ENCODE data around the gene CD7.

CD7 gene

GRCh38 chr17:82300707-82301270 lies 16.6 kb downstream of the CD7 start:
- no peak overlapping the region for H3K27ac ChIP-seq (ENCODE audit: low read depth, low read length, severe bottlenecking)
- 55 to 64% methylated on average over 20 to 21 of the region's 21 CpGs for WGBS, 2 experiments (ENCODE audit: insufficient coverage in 2 of 2)
- no peaks in the 10 kb centered on the region for H3K36me3 ChIP-seq (ENCODE audit: control insufficient read depth, insufficient read depth, low read length)
- peaks cover 16% of the 10 kb centered on the region for H3K4me1 ChIP-seq (ENCODE audit: control insufficient read depth, insufficient read depth, low read length, poor library complexity, severe bottlenecking)
- H3K4me3 ChIP-seq (ENCODE audit: extremely low read depth, insufficient read depth, low read length, poor library complexity, severe bottlenecking) = no peak overlapping the region
- H3K9me3 ChIP-seq (ENCODE audit: control insufficient read depth, low read length) = no peaks in the 10 kb centered on the region

- Histone ChIP-seq H3K4me1 (ENCODE audit: control insufficient read depth, insufficient read depth, low read length, poor library complexity, severe bottlenecking) (peaks cover 16% of the 10 kb centered on the region), H3K27ac (ENCODE audit: low read depth, low read length, severe bottlenecking) (no peak overlapping the region), H3K36me3 (ENCODE audit: control insufficient read depth, insufficient read depth, low read length) (no peaks in the 10 kb centered on the region), H3K4me3 (ENCODE audit: extremely low read depth, insufficient read depth, low read length, poor library complexity, severe bottlenecking) (no peak overlapping the region), H3K9me3 (ENCODE audit: control insufficient read depth, low read length) (no peaks in the 10 kb centered on the region)
- WGBS, 2 experiments (ENCODE audit: insufficient coverage in 2 of 2) = 91 to 99% methylated on average over 7 to 12 of the region's 13 CpGs
Observed at GRCh38 chr17:82300228-82300627, 17.2 kb downstream of the CD7 start.

DNA sequence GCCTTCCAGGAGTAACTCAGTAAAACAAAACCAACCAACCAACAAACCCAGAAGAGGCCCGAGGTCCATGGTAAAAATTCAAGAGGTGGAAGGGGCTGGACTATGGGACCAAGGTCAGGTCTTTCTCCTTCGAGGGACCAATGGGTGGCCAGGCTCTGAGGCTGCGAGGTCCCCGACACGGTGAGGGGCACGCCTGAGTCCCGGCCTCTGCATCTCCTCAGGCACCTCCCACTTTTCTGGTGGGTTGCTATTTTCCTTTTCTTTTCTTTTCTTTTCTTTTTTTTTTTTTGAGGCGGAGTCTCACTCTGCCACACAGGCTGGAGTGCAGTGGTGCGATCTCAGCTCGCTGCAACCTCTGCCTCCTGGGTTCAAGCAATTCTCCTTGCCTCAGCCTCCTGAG lies 18.0 kb downstream of the CD7 start:
- Histone ChIP-seq H3K36me3 (ENCODE audit: control insufficient read depth, insufficient read depth, low read length) (no peaks in the 10 kb centered on the region), H3K9me3 (ENCODE audit: control insufficient read depth, low read length) (no peaks in the 10 kb centered on the region), H3K27ac (ENCODE audit: low read depth, low read length, severe bottlenecking) (no peak overlapping the region), H3K4me1 (ENCODE audit: control insufficient read depth, insufficient read depth, low read length, poor library complexity, severe bottlenecking) (peaks cover 12% of the 10 kb centered on the region), H3K4me3 (ENCODE audit: extremely low read depth, insufficient read depth, low read length, poor library complexity, severe bottlenecking) (no peak overlapping the region)
- WGBS, 2 experiments (ENCODE audit: insufficient coverage in 2 of 2) = 82 to 90% methylated on average over 8 to 9 of the region's 10 CpGs

DNA sequence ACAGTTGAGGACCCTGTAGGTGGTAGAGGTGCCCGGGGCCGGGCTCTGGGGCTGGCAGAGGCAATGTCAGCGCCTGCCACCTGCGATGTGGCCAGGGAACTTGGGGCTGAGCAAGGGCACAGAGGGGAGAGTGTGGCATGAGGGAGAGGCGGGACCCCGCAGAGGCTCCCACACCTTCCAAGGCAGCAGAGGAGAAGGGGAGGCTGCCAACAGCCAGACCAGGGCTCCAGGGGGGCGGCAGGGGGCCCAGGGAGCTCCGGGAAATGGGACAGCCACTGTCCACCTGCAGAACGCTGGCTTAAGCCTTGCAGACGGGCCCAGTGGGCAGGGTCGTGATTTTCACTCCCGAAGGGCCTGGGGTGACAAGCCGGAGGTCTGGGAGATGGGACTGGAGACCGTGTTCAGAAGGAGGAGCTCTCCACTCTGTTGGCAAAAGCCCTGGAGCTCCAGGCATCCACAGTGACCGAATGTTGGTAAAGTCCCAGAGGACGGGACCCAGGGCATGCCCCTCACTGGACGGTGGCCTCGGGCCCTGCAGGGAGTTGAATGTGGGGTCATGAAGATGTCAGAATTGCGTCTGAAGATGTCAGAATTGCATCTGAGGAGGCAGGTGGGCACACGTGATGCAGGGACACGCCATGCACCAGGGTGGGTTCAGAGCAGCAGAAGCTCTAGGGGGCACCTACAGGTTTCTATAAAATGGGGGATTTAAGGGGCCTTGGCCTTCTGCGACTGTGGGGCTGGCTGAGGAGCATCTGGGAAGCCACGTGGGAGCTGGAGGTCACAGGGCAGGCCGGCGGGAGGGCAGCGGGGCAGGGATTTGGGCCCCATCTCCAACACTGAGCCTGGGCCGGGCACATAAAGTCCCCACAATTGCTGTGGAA lies 18.6 kb downstream of the CD7 start:
- WGBS, 2 experiments (ENCODE audit: insufficient coverage in 2 of 2) = 89 to 93% methylated on average over 24 to 27 of the region's 27 CpGs
- Histone ChIP-seq H3K9me3 (ENCODE audit: control insufficient read depth, low read length) (no peaks in the 10 kb centered on the region), H3K27ac (ENCODE audit: low read depth, low read length, severe bottlenecking) (no peak overlapping the region), H3K36me3 (ENCODE audit: control insufficient read depth, insufficient read depth, low read length) (peaks cover 2% of the 10 kb centered on the region), H3K4me1 (ENCODE audit: control insufficient read depth, insufficient read depth, low read length, poor library complexity, severe bottlenecking) (peaks cover 12% of the 10 kb centered on the region), H3K4me3 (ENCODE audit: extremely low read depth, insufficient read depth, low read length, poor library complexity, severe bottlenecking) (no peak overlapping the region)

- Histone ChIP-seq H3K9me3 (ENCODE audit: control insufficient read depth, low read length) (no peaks in the 10 kb centered on the region), H3K4me1 (ENCODE audit: control insufficient read depth, insufficient read depth, low read length, poor library complexity, severe bottlenecking) (peaks cover 8% of the 10 kb centered on the region), H3K36me3 (ENCODE audit: control insufficient read depth, insufficient read depth, low read length) (peaks cover 2% of the 10 kb centered on the region), H3K27ac (ENCODE audit: low read depth, low read length, severe bottlenecking) (no peak overlapping the region), H3K4me3 (ENCODE audit: extremely low read depth, insufficient read depth, low read length, poor library complexity, severe bottlenecking) (no peak overlapping the region)
- WGBS, 2 experiments (ENCODE audit: insufficient coverage in 2 of 2) = 71 to 79% methylated on average over 33 to 34 of the region's 36 CpGs
Observed at GRCh38 chr17:82297714-82298537, 19.5 kb downstream of the CD7 start.

DNA sequence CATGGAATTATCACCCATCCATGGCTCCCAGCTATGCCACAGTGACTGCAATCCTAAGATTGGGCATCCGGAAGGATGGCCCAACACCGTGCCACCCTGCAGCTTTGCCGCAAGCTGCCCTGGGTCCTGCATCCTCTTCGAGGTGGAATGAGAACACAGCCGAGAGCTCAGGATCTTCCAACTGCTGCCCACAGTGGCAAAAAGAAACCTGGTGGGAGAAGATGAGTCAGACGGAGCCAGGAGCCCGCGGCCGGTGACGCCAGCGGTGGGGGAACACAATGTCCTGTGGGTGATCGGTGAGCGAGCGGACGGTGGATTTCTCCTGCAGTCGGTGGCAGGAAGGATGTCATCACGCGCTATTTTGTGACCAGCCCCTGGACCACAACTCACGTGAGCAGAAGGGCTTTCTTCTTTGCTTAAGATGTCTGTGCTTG lies 20.1 kb downstream of the CD7 start:
- Histone ChIP-seq H3K9me3 (ENCODE audit: control insufficient read depth, low read length) (no peaks in the 10 kb centered on the region), H3K4me1 (ENCODE audit: control insufficient read depth, insufficient read depth, low read length, poor library complexity, severe bottlenecking) (peaks cover 8% of the 10 kb centered on the region), H3K4me3 (ENCODE audit: extremely low read depth, insufficient read depth, low read length, poor library complexity, severe bottlenecking) (no peak overlapping the region), H3K27ac (ENCODE audit: low read depth, low read length, severe bottlenecking) (no peak overlapping the region), H3K36me3 (ENCODE audit: control insufficient read depth, insufficient read depth, low read length) (peaks cover 2% of the 10 kb centered on the region)
- WGBS, 2 experiments (ENCODE audit: insufficient coverage in 2 of 2) = 76 to 86% methylated on average over 18 to 19 of the region's 19 CpGs

DNA sequence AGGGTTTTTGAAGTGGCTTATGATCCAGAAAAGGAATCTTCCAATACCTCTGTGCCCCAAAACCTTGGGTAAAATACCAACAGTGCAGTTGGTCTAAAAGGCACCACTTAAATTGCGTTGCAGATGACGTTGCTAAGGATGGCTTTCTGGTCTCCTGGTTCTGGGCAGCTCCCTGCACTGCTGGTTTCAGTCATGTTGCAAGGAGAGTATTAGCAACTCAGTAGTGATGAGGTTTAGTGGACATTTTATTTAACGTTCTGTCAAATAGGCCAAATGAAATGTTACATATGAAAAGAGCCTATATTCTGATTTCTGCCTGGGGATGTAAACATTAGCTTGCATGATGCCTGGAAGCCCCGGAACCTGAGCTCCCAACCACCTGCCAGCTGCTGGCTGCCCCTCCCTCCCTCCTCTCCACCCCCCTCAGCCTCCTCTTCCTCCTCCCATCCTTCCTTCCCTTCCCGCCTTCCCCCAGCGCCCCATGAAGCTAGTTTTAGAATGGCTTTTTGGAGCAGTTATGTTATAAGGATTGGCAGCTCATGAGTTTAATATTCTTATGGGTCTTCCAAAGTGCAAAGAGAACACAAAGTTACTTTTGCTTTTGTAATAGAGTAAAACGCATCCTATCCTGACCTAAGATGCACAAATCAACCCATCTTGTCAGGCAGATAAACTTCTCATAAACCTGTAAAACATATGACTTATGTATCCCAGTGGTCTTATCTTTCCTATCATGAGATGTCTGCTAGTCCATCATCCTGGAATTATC lies 20.7 kb downstream of the CD7 start:
- WGBS, 2 experiments (ENCODE audit: insufficient coverage in 2 of 2) = 64 to 76% methylated on average over 4 of the region's 7 CpGs
- H3K4me1 ChIP-seq (ENCODE audit: control insufficient read depth, insufficient read depth, low read length, poor library complexity, severe bottlenecking) = peaks cover 8% of the 10 kb centered on the region
- H3K36me3 ChIP-seq (ENCODE audit: control insufficient read depth, insufficient read depth, low read length) = peaks cover 2% of the 10 kb centered on the region
- H3K9me3 ChIP-seq (ENCODE audit: control insufficient read depth, low read length) = no peaks in the 10 kb centered on the region
- no peak overlapping the region for H3K27ac ChIP-seq (ENCODE audit: low read depth, low read length, severe bottlenecking)
- no peak overlapping the region for H3K4me3 ChIP-seq (ENCODE audit: extremely low read depth, insufficient read depth, low read length, poor library complexity, severe bottlenecking)

- peaks cover 2% of the 10 kb centered on the region for H3K36me3 ChIP-seq (ENCODE audit: control insufficient read depth, insufficient read depth, low read length)
- no peaks in the 10 kb centered on the region for H3K9me3 ChIP-seq (ENCODE audit: control insufficient read depth, low read length)
- no peak overlapping the region for H3K27ac ChIP-seq (ENCODE audit: low read depth, low read length, severe bottlenecking)
- 88 to 94% methylated on average over 4 of the region's 4 CpGs for WGBS, 2 experiments (ENCODE audit: insufficient coverage in 2 of 2)
- H3K4me3 ChIP-seq (ENCODE audit: extremely low read depth, insufficient read depth, low read length, poor library complexity, severe bottlenecking) = no peak overlapping the region
- H3K4me1 ChIP-seq (ENCODE audit: control insufficient read depth, insufficient read depth, low read length, poor library complexity, severe bottlenecking) = peaks cover 8% of the 10 kb centered on the region
Observed at GRCh38 chr17:82295472-82295814, 22.0 kb downstream of the CD7 start.

GRCh38 chr17:82294064-82294773 lies 23.2 kb downstream of the CD7 start:
- 89 to 95% methylated on average over 11 to 15 of the region's 15 CpGs for WGBS, 2 experiments (ENCODE audit: insufficient coverage in 2 of 2)
- H3K9me3 ChIP-seq (ENCODE audit: control insufficient read depth, low read length) = no peaks in the 10 kb centered on the region
- H3K4me1 ChIP-seq (ENCODE audit: control insufficient read depth, insufficient read depth, low read length, poor library complexity, severe bottlenecking) = peaks cover 8% of the 10 kb centered on the region
- no peak overlapping the region for H3K27ac ChIP-seq (ENCODE audit: low read depth, low read length, severe bottlenecking)
- peaks cover 2% of the 10 kb centered on the region for H3K36me3 ChIP-seq (ENCODE audit: control insufficient read depth, insufficient read depth, low read length)
- no peak overlapping the region for H3K4me3 ChIP-seq (ENCODE audit: extremely low read depth, insufficient read depth, low read length, poor library complexity, severe bottlenecking)
